GM21526 (cell line): Measurements from ENCODE around the gene LAPTM5.
"Not testable (repeated sequence)": the region's sequence is repeated elsewhere in the genome, so short reads cannot be mapped to it uniquely, and the experiment has no call there.

ENCODE experiments used
- ATAC-seq: cut with Tn5 transposase; IDR thresholded peaks from one replicate; pipeline ENCODE4 v1.9.1; 2021; ENCODE audit warnings: moderate library complexity; ENCODE audit not compliant: unreplicated experiment, low FRiP score

Gene LAPTM5

DNA sequence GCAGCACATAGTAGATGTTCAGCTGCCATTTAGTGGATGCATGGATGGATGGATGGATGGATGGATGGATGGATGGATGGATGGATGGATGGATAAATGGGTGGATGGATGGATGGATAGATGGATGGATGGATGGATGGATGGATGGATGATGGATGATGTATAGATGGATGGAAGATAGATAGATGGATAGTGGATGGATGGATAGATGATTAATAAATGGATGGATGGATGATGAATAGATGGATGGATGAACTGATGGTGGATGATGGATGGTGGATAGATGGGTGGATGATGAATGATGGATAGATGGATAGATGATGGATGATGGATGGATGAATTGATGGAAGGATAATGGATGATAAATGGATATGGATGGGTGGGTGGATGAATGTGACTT is 54.8 kb downstream of the LAPTM5 start:
- ATAC-seq, result no peak

DNA sequence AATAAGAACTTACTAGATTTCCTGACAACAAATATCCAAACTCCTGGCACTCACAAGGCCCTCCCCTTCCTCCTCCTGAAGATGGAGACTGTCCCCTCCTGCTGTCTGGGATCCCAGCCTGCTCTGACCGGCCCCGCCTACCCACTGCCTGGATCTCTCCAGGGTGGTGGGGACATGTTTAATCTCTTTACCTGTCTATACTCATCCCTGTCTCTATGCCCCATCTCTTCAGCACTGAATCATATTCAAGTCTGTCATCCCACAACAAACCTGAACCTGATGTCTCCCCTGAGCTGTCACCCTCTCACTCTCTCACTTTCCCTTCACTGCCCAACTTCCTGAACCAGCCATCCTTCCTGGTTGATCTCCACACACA is 56.3 kb downstream of the LAPTM5 start:
- no peak for ATAC-seq

DNA sequence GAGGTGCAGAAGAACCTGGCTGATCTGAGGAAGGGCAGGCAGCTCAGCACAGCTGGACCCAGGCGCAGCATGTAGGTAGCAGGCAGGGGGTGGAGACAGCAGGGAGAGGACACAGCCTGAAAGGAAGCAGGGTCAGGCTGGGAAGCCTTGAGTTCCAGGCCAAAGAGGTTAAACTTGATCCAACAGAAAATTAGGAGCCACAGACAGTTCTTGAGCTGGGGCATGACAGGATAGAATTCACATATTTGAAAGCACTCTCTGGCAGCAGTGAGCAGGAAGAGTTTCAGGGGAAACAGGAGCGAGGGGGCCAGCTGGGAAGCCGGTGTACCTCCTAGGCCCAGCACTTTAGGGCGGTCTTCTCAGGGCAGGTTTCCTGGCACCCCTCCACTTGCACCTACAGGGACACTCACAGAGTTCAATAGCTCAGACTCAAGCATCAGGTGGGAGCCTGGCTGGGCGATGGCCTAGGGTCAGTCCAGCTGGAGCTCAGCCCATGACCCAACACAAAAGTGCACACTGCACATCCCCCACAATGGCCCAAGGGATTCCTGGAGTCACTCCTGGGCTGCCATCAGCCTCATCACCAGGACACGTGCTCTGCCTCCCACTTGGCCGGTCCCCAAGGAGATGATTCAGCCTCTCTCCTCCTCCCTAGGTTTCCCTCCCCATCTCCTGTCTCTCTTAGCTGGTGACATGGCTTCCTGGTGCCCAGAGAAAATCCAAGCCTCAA is 56.9 kb downstream of the LAPTM5 start:
- ATAC-seq, result no peak

DNA sequence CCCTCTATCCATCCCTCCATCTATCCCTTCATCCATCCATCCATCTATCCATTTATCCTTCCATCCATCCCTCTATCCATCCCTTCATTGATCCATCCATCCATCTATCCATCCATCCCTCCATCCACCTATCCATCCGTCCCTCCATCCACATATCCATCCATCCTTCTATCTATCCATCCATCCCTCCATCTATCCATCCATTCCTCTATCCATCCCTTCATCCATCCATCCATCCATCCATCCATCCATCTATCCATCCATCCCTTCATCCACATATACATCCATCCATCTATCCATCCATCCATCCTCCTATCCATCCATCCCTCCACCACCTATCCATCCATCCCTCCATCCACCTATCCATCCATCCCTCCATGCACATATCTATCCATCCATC is 57.8 kb downstream of the LAPTM5 start:
- no peak for ATAC-seq

DNA sequence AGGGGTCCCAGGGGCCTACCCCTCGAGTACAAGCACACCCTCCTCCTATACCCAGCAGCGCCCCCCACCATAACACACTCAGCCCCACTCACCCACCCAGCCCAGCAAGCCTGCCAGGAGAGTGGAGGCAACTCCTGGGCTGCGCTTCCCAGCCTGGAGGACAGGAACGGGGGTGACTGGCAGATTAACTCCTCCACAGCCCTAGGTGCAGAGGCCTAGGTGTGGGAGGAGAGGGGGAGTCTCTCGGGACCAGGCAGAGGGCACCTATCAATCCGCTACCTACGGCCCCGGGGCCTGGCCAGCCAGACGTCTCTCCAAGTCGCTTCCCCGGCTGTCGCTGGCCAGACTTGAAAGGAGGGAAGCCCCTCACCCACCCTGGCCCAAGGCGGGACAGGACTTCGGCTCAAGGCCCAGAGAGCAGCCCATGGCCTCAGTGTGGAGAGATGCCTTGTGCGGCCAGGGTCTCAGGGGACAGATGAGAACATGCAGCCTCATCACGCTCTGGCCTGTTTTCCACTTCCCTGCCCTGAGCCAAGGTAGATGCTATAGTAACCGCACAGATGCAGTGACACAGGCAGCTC is 59.1 kb downstream of the LAPTM5 start:
- no peak for ATAC-seq

DNA sequence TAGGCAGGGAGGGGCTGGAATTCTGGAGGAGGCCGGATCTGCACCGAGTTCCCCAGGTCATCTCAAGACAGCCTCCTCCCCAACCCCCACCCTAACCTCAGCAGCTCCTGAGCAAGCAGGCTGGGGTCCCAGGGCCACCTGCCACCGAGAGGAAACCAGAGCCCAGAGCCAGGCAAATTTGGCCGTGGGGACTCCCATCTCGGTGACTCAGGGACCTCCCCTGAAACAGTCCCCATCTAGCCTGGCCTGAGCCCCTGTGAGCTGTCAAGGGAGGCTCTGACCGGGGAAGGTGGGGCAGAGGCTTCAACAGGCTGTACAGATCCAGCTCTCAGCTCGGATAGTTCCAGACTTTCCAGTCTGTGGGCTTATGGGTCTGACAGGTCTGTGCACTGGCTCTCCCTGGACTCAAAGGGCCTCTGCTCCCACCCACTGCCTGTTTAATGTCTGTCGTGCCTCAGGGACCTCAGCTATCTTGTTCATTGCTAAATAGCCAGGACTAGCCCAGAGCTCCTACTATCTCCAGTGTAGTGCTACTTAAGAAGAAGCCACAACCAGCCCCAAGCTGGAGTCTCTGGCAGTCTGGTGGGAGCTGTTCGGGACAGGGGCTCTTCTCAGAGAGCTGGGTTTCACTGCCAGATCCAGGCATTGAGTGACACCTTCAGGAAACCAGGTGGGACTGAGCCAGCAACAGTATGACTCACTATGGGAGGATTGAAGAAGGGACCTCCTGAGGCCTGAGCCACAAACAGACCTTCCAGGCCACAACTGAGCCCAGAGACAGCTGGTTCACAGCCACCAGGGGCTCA is 59.8 kb downstream of the LAPTM5 start:
- no peak for ATAC-seq

DNA sequence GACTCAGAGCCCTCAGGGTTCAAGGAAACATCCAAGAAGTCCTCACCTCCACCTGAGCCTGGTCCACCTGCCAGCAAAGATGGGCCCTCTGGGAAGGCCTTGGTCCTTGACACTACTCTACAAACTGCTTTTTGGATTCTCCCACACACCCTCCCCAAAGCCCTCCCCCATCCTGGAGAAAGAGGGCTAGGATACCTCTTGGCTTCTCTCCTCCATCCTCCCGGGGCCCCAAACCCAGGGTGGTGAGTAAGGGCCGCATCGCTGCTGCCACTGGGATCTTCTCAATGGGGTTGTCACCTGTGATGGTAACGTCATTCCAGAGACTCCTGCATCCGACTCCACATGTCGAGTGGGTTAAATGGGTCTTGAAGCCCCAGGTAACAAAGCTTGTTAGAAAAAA is 60.7 kb downstream of the LAPTM5 start:
- ATAC-seq, result no peak

DNA sequence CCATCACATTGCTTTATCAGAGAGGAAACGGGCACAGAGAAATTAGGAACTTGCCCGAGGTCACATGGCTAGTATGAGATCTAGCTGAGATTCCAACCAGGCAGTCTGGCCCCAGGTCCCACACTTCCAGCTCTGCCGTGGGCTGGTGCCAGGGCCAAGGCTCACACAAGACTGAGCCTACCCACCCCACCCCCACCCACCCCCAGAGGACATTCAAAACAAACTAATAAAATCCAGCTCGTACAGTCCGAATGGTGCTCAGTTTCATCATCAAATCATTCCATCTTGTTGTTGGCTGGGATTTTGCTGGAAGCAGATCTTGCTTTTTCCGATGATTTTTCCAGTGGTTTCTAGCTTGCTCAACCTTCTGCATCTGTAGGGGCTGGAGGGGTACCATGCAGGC is 62.1 kb downstream of the LAPTM5 start:
- ATAC-seq, result no peak

DNA sequence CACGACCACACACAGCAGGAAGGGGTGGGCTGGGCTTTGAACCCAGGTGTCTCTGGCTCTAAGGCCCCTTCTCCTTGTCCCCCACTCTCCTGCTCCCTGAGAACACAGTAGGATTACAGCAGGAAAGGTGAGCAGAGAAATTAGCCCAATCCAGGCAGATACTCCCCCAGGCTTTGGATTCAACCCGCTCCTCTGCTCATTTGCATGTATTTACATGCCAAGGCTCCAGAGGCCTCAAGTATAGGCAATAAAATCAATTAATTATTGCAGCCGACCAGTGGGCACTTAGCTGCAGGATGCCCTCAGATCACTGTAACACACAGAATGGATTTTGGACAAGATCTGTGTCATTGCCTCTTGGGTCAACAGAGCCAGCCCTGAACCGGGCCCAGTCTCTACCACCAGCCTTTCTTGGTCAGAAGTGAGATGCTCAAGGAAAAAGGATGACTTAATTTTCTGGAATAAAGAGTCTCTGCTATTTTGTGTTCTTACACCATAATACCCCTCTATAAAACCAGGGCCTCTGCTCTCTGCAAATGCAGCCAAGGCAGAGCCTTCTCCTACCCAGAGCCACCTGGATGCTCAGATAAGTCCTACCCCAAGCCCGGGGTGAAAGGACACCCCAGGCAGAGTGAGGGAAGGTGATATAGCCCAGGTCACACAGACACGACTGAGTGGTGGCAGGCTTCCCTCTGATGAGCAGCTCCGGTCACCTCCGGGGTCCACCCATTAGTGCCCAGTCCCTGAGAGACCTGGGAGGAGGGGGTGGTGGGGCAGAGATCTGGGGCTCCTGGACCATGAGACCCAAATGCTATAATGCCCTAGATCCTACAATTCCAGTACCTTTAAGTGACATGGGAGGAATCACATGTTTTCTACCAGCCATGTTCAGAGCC is 63.0 kb downstream of the LAPTM5 start:
- ATAC-seq, result no peak

DNA sequence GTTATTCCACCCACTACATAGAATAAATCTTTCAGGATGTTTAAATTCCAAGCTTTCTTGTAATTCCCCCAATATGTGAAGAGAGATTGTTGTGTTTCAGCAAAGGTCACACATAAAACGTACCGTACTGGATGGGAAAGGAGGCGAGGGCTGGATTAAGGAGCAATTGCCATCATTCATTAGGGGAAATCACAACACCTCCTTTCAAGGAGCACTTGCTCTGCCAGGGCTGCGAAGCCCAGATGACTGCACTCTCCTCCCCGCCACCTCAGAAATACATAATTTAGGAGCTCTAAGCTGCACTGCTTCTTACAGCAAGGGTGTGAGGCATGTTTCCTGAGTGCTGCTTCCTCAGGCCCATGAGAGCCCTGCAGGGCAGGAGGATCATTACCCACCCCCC is 63.8 kb downstream of the LAPTM5 start:
- no peak for ATAC-seq

DNA sequence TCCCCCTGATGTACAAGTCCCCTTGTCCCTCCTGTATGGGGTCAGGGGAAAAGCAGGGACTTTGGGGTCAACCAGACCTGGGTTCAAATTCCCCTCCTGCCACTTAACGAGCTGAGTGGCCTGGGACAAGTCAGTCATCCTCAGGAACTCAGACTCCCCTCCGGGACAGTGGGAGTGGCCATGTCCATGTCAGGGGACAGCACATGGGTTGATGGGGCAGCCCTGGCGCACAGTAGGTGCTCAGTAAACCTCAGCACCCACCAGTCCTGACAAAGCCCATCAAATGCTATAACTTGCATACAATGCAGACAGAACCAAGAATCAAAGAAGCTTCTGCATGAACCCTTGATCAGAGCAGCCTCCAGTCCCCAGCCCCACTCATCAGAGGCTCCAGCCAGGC is 64.2 kb downstream of the LAPTM5 start:
- no peak for ATAC-seq

DNA sequence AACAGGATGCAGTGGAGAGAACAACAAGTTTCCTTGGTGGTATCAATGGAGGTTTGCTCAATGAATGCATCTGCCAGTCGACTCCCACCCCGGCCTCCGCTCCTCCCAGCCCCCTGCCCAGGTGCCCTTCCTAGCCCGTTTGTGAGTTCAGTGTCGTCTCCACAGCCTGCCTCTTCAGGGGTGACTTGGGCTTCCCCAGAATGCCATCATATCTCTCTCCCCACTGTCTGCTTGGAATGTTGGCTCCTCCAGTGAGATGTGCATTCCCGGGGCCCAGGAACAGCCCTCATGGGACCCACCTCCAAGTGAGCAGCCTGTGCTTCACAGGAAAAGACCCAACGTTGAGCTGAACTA is 64.6 kb downstream of the LAPTM5 start:
- no peak for ATAC-seq

DNA sequence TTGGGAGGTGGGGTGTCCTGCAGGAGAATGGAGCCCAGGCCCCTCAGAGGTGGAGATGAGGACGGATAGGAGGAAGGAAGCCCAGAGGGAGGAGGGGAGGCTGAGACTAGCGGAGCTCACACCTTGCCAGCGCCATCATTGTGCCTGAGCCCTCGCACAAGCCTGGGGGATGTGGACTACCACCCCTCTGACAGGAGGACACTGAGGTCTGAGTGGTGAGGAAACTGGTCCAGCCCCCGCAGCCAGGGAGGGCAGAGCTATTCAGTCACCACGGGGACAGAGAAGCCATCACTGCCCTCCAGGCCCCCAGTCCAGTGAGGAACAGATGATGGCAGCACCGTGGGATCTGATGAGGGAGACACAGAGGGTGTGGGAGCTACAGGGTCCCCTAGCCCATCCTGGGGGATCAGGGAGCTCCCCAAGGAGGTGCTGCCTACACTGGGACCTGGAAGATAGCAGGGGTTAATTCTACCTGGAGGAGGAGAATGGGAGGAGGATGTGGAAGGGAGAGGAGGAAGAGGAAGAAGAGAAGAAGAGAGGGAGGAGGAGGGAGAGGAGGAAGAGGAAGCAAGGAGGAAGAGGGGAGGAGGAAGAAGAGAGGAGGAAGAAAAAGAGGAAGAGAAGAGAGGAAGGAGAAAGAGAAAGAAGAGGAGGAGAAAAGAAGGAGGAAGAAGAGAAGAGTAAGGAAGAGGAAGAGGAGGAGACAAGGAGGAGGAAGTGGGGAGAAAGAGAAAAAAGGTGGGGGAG is 65.2 kb downstream of the LAPTM5 start:
- no peak for ATAC-seq

DNA sequence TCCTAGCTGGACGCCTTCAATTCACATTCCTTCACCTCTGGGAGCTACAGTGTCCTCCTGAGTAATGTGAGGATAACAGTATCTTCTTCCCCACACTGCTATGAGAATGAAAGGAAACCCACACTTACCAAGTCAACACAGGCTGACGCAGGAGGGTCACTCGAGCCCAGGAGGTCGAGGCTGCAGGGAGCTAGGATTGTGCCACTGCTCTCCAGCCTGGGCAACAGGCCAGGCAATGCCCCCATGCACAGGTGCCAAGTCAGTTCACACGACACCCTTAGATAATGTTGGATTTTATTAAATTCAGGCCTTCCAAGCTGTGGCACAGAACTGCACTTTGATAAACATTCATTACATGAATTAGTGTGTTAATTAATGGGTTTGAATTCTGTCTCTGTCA is 66.1 kb downstream of the LAPTM5 start:
- no peak for ATAC-seq

DNA sequence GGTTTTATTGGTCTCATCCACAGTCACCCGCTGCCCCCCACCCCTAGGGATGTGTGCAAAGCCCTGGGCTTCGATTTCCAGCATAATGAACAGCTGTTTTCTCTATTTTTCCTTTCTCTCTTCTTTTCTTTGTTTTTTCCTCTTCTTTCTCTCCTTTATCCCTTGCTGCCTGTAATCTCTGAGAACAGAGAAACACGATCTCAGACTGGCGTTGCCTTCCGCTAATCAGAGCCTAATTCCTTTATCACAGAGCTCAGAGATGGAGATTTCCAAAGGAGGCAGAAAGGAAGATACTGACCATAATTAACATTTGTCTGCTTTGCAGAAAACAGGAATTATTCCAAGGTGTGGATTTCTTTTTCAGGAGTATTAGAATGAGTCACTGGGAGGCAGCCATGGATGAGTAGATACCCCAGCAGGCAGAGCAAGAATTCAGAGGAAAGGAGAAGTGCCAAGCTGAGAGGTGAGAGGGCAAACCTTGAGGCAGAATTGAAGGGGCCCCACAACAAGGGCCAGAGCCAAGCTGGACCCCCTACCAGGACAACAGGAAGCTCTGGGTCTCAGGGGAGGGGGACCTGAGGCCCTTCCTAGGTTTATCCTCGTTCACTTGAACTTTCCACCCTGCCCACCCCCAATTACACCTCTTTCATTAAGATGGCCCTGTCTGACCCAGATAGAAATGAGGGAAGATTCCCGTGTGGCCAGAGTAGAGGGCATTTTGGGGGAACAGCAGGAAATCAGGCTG is 67.5 kb downstream of the LAPTM5 start:
- no peak for ATAC-seq

DNA sequence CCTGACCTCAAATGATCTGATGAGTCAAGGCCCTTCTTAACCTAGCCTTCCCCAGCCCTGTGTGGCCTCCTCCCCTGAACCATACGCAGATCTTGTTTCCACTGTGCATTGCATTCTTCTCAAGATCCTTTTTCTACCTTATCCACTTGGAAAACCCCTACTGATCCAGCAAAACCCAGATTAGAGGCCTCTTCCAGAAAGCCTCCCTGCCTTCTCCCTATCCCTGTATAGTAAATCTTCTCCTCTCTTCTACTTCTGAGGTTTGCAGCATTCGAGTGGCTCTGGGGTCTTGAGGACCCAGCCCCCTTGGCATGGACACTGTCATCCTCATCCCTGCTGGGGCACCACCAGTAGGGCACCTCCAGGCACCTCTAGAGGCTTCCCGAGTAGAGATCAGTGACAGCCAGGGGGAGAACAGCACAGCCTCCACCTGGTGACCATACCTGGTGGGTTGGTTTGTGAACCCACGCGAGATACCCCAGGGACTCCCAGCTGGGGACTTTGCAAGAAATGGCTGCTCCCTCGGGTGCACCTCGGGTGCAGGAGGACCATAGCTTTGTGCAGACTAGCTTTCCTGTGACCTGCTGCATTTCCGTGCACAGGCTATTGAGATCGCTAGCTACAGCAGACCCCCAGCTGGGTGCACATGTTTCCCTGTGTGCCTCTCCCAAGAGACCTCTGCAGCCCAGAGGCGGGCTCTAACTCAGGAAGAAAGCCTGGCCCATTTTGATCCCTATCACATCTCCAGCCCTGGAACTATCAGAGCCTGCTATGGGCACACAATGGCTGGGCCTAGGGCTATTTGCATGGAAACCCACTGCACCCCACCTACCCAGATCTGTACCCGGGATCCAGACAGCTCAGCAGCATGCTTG is 68.4 kb downstream of the LAPTM5 start:
- no peak for ATAC-seq

DNA sequence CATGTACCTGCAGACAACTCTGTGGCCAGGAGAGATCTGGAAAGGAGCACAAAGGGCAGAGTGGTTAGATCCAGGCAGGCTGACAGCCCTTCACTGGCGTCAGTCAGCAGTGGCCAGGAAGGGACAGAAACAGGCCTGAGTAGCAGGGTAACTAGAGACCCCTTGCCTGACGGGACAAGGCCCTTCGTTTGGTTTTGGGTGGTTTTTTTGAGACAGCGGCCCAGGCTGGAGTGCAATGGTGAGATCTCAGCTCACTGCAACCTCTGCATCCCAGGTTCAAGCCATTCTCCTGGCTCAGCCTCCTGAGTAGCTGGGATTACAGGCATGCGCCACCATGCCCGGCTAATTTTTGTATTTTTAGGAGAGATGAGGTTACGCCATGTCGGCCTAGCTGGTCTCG is 69.1 kb downstream of the LAPTM5 start:
- ATAC-seq, result not testable (repeated sequence)

DNA sequence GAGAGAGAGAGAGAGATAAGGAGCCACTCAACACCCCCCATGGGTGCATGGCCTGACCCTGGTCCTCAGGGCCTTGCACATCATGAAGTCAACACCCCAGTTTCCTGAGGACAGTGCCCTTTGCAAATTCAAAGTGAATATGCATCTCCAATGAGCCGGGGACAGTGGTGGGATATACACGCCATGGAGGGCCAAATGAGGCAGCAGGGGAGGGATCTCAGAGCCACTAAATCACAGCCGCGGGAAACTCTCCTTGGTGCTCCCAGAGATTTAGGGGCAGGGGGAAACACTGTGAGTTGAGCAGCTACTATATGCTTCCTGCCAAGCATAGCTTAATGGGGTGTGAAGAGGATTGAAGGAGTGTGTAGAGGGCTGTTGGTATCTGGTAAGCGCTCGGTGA is 69.7 kb downstream of the LAPTM5 start:
- ATAC-seq, result no peak
